Uterus (tissue), 4 donors: ENCODE measurements around the gene ZNF680. TPM values are rescaled to one million over a fixed set of nuclear protein-coding genes. Genes with fewer than 3 reads are reported as not detected.

ENCODE experiments used
- DNase-seq, 2 donors: peaks; one replicate each; pipeline ENCODE4 v3.0.0-alpha.2; 2019 to 2020
- H3K27ac ChIP-seq, 2 donors: fragments of 200-600 bp; sonication (generic); 1 replicate in 1 of 2; 2 replicates in 1 of 2; pipeline ENCODE4 v1.5.1; 2016 to 2018
- H3K27me3 ChIP-seq, 2 donors: fragments of 200-600 bp; sonication (generic); one replicate each; pipeline ENCODE4 v1.5.1; 2018 to 2019; ENCODE audit warnings: control low read depth in 1 of 2
- H3K36me3 ChIP-seq, 2 donors: fragments of 200-600 bp; sonication (generic); one replicate each; pipeline ENCODE4 v1.5.1; 2019; ENCODE audit warnings: control low read depth in 1 of 2
- H3K4me1 ChIP-seq, 2 donors: fragments of 200-600 bp; sonication (generic); one replicate each; pipeline ENCODE4 v1.5.1; 2018 to 2019; ENCODE audit warnings: control low read depth in 1 of 2
- H3K4me3 ChIP-seq, 2 donors: fragments of 200-600 bp; sonication (generic); 1 replicate in 1 of 2; 2 replicates in 1 of 2; pipeline ENCODE4 v1.5.1; 2018 to 2019; ENCODE audit warnings: mild to moderate bottlenecking in 1 of 2
- H3K9me3 ChIP-seq, 2 donors: fragments of 200-600 bp; sonication (generic); one replicate each; pipeline ENCODE4 v1.5.1; 2019; ENCODE audit warnings: control low read depth in 1 of 2
- POLR2A ChIP-seq, 2 donors: fragments of 450-650 bp; IDR thresholded peaks; one replicate each; pipeline ENCODE4 v1.6.1; 2016; ENCODE audit warnings: antibody characterized with exemption in 2 of 2, mild to moderate bottlenecking in 1 of 2, moderate library complexity in 1 of 2
- intact Hi-C: fragments of 100-400 bp; cut with DNase I; formaldehyde crosslinking; loops from one replicate; pipeline ENCODE4 v1.15.1; 2023; ENCODE audit warnings: low total_unique reads
- total RNA-seq, 4 donors: library from RNA; depleted of rRNA in 3 of 4; stranded (reverse); fragments of >200 nt in 3 of 4; gene quantifications; one replicate each; pipeline versions ENCODE4 v1.1.0 to v1.2.4, GENCODE V29; 2014 to 2023
- TF ChIP-seq, protein P1 (sequence below), 4 experiments: fragments of 200-600 bp in 2 of 4; fragments of 450-650 bp in 2 of 4; sonication (generic) in 2 of 4; IDR thresholded peaks; one replicate each; pipeline ENCODE4 v1.5.1; 2016 to 2019; ENCODE audit warnings: antibody characterized with exemption in 4 of 4, mild to moderate bottlenecking in 2 of 4, moderate library complexity in 1 of 4
- donor health status: DM: yes; HTN: yes; CAD: no.

Gene ZNF680
- total RNA-seq, 4 donors from 2014 or later = 5.1 to 47.2 (median 21.3) TPM

DNA sequence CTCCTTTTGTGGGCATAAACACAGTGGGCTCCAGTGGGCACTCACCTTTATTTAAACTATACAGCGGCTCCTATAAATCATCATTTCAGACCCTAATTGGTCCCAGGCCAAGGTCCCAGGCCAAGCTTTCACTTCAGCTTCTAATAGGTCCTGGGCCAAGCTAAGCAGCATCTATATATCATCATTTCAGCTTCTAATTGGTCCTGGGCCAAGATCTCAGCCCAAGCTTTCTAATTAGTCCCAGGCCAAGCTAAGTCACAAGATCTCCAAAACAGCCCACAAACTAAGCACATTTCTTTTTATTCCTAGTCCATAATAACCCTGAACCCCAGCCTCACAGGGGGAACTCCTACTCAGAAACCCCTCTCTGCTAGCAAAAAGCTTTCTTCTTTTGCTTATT lies 47.1 kb downstream of the ZNF680 start:
- intact Hi-C loops = no loop called here
- H3K27ac ChIP-seq = peak overlapping the region; percentile 38 to 70
- peaks cover 0 to 15% of the 10 kb centered on the region in 2 donors for H3K9me3 ChIP-seq

DNA sequence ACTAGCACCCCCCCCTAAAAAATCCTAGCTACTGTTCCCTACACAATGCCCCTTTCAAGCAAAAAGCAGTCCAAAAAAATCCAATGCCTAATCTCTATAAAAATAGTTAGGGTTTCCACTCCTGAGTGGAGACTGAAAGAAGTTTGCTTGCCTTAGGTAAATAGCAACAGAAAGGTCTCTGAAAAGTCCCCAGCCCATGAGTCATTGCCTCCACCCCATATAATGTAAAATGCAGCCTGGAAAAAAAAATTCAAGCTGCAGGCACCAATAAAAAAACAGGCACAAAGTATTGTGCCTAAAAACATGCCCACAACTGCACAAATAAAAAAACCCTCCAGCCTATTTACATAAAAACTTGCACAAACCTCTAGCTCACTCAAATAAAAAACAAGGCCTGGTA lies 47.5 kb downstream of the ZNF680 start:
- TF ChIP-seq, protein P1, sequence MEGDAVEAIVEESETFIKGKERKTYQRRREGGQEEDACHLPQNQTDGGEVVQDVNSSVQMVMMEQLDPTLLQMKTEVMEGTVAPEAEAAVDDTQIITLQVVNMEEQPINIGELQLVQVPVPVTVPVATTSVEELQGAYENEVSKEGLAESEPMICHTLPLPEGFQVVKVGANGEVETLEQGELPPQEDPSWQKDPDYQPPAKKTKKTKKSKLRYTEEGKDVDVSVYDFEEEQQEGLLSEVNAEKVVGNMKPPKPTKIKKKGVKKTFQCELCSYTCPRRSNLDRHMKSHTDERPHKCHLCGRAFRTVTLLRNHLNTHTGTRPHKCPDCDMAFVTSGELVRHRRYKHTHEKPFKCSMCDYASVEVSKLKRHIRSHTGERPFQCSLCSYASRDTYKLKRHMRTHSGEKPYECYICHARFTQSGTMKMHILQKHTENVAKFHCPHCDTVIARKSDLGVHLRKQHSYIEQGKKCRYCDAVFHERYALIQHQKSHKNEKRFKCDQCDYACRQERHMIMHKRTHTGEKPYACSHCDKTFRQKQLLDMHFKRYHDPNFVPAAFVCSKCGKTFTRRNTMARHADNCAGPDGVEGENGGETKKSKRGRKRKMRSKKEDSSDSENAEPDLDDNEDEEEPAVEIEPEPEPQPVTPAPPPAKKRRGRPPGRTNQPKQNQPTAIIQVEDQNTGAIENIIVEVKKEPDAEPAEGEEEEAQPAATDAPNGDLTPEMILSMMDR (IDR thresholded peaks at IDR 0.05) = no peak
- no peak for TF ChIP-seq POLR2A (IDR thresholded peaks at IDR 0.05)
- Histone ChIP-seq H3K9me3 (peaks cover 0 to 15% of the 10 kb centered on the region in 2 donors), H3K27ac (peak overlapping the region; percentile 38 to 70), H3K4me1 (no peaks in the 10 kb centered on the region), H3K4me3 (no peak overlapping the region), H3K27me3 (no peaks in the 10 kb centered on the region), H3K36me3 (peaks cover 0 to 5% of the 10 kb centered on the region in 2 donors)
- intact Hi-C loops = no loop called here
- DNase-seq = no peak

More for the DNA sequence above, 47.1 kb downstream of the ZNF680 start:
- H3K4me3 ChIP-seq = no peak overlapping the region
- TF ChIP-seq, protein P1 (IDR thresholded peaks at IDR 0.05) = no peak
- TF ChIP-seq POLR2A (IDR thresholded peaks at IDR 0.05) = no peak
- H3K4me1 ChIP-seq = no peaks in the 10 kb centered on the region
- no peaks in the 10 kb centered on the region for H3K27me3 ChIP-seq
- H3K36me3 ChIP-seq = peaks cover 0 to 5% of the 10 kb centered on the region in 2 donors
- no peak for DNase-seq

DNA sequence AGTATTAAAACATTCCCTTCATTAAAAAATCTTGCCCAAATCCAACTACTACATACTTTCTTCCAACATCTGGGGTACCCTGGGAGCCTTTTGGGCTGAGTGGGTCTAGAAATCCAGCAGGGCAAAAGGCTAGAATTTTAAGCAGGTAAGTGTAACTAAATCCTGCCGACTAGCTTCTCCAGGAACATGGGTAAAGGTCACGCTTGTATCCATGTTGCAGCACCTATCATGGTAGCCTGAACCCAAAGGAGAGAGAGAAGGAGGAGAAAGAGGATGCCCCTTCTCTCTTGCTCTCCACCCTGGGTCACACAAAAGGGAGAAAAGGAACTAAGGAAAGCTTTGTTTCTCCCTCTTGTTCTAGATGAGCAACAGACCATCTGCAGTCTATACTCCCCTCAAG lies 53.3 kb downstream of the ZNF680 start:
- TF ChIP-seq POLR2A (IDR thresholded peaks at IDR 0.05) = no peak
- TF ChIP-seq, protein P1 (IDR thresholded peaks at IDR 0.05) = no peak
- intact Hi-C loops = no loop called here

DNA sequence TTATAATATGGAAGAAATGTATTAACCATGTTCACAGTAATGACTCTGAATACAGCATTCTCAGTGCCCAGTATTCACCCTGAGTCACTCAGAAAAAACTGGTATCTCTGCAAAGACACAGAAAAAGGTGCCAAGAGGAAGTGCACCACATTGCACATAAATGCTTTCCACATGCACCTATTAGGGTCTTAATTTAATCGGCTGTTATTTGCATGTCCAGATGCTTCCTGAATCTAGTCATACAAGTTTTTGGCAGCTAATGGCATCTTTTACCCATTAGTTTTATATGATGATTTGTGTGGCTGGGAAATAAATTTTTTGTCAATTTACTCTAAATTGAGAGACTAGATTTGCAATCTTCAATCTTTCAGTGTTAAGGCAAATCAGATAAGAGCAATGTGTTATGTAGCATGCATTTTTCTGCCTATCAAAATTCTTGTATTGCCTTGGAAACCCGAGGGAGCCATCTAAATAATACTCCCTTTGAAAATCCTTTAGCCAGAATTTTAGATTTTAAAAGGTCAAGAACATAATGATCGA lies 58.2 kb downstream of the ZNF680 start:
- Histone ChIP-seq H3K4me1 (no peaks in the 10 kb centered on the region), H3K27ac (no peak overlapping the region), H3K36me3 (no peaks in the 10 kb centered on the region), H3K27me3 (no peaks in the 10 kb centered on the region), H3K9me3 (peaks cover 0 to 6% of the 10 kb centered on the region in 2 donors), H3K4me3 (no peak overlapping the region)
- intact Hi-C loops = no loop called here
- DNase-seq = no peak
- TF ChIP-seq, protein P1 (IDR thresholded peaks at IDR 0.05) = no peak
- TF ChIP-seq POLR2A (IDR thresholded peaks at IDR 0.05) = no peak

More for the DNA sequence above, 53.3 kb downstream of the ZNF680 start:
- H3K36me3 ChIP-seq = no peaks in the 10 kb centered on the region
- peaks cover 0 to 14% of the 10 kb centered on the region in 2 donors for H3K9me3 ChIP-seq
- H3K27ac ChIP-seq = no peak overlapping the region
- no peaks in the 10 kb centered on the region for H3K4me1 ChIP-seq
- H3K4me3 ChIP-seq = no peak overlapping the region
- no peaks in the 10 kb centered on the region for H3K27me3 ChIP-seq
- no peak for DNase-seq

DNA sequence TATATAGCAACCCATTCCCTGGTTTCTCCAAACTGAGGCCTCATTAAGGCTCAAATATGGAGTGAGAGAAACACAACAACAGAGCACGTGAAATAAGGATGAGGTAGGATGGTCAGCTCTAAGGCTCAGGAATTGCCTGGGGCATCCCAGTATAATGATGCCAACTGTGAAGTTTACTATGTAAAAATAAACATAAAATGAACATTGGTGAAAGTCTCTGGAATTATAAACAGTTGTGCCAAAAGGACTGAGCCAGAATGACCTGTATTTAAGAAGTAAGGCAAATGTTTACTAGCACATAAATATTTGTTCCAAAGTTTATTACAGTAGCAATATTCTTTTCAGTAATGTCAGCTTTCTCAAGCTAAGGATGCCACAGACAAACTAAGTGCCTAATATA lies 64.6 kb downstream of the ZNF680 start:
- intact Hi-C loops = no loop called here
- H3K27me3 ChIP-seq = no peaks in the 10 kb centered on the region
- no peaks in the 10 kb centered on the region for H3K9me3 ChIP-seq
- H3K4me1 ChIP-seq = no peaks in the 10 kb centered on the region
- TF ChIP-seq POLR2A (IDR thresholded peaks at IDR 0.05) = no peak
- TF ChIP-seq, protein P1 (IDR thresholded peaks at IDR 0.05) = no peak
- no peaks in the 10 kb centered on the region for H3K36me3 ChIP-seq
- H3K27ac ChIP-seq = no peak overlapping the region
- no peak overlapping the region for H3K4me3 ChIP-seq
- no peak for DNase-seq
